ENCODE data around the gene GPN3. TPM values are rescaled to one million over a fixed set of nuclear protein-coding genes. Genes with fewer than 3 reads are reported as not detected.
A peak's percentile ranks its signal among the peaks of the same experiment; 100 is the strongest.

GPN3 gene
- 31.8 and 35.9 TPM in 2 replicates for total RNA-seq (2022)
- Bru-seq, nascent RNA = percentile 64 among the genes with signal in this experiment
- percentile 78 among the genes with signal in this experiment for BruChase-seq, experiment 1, labeled RNA remaining after a 6-hour chase
- percentile 70 among the genes with signal in this experiment for BruChase-seq, experiment 2, labeled RNA remaining after a 2-hour chase
- long read RNA-seq, transcript GPN3-201 (8 exons, 1,468 nt) = major isoform, 99 of 113 reads
- long read RNA-seq, partial matches to known transcripts = 1 of 113 reads
- long read RNA-seq, other reads (novel, unspliced or antisense) = 8 of 113 reads

- DNase-seq = peak; percentile 98
- peaks cover 14% of the 10 kb centered on the region for H3K4me1 Mint-ChIP-seq (ENCODE audit: low read depth, unreplicated experiment)
Observed at GRCh38 chr12:110468214-110469048, at the start of gene GPN3, which contains the start of gene FAM216A. TSS of gene GPN3 (minus strand) at chr12:110468257. CDS start at chr12:110468203, 54 bp downstream. TSS of gene FAM216A (plus strand) at chr12:110468845. CDS start at chr12:110468876, 31 bp downstream.

GRCh38 chr12:110516995-110517394, 48.9 kb upstream of the GPN3 start:
- no TSS peak for BruUV-seq (replicated peaks)
- no peaks in the 10 kb centered on the region for H3K4me1 Mint-ChIP-seq (ENCODE audit: low read depth, unreplicated experiment)
- no peak for DNase-seq
- intact Hi-C loops (cut with micrococcal nuclease; ENCODE audit: unreplicated experiment) = no loop called here
- no peak for TF ChIP-seq CTCF (IDR thresholded peaks at IDR 0.05; ENCODE audit: unreplicated experiment)
- no peak overlapping the region for H3K4me3 Mint-ChIP-seq (ENCODE audit: low read depth, unreplicated experiment)
- CTCF ChIA-PET = interaction anchor here (0.6 kb wide), 1 partner anchor 33 kb away, joined by 6 read pairs; no protein-coding TSS in a partner anchor
- no peak overlapping the region for H3K27ac Mint-ChIP-seq (ENCODE audit: unreplicated experiment)
- no peaks in the 10 kb centered on the region for H3K36me3 Mint-ChIP-seq (ENCODE audit: insufficient read depth, unreplicated experiment)
- no peaks in the 10 kb centered on the region for H3K27me3 Mint-ChIP-seq (ENCODE audit: unreplicated experiment)
- no peaks in the 10 kb centered on the region for H3K9me3 Mint-ChIP-seq (ENCODE audit: low read depth, unreplicated experiment)

More at GRCh38 chr12:110468214-110469048, at the start of gene GPN3, which contains the start of gene FAM216A:
- Mint-ChIP-seq H3K4me3 (ENCODE audit: low read depth, unreplicated experiment) (peak within 1 kb of the TSS; percentile 85), H3K9me3 (ENCODE audit: low read depth, unreplicated experiment) (no peaks in the 10 kb centered on the region), H3K36me3 (ENCODE audit: insufficient read depth, unreplicated experiment) (peaks cover 43% of the 10 kb centered on the region), H3K27me3 (ENCODE audit: unreplicated experiment) (no peaks in the 10 kb centered on the region), H3K27ac (ENCODE audit: unreplicated experiment) (peak within 1 kb of the TSS; percentile 87)
- CTCF ChIA-PET = interaction anchor here (0.6 to 2.4 kb wide), 10 partner anchors 18 to 134 kb away, joined by 3 to 21 read pairs (median 6); partner anchors contain the start of genes ARPC3, RAD9B and VPS29
- intact Hi-C loops (cut with micrococcal nuclease; ENCODE audit: unreplicated experiment) = loop anchor here (1.0 kb wide), 1 partner anchor 134 kb away; no protein-coding TSS in a partner anchor
- BruUV-seq (replicated peaks) = no TSS peak
- no peak for TF ChIP-seq CTCF (IDR thresholded peaks at IDR 0.05; ENCODE audit: unreplicated experiment)

- TF ChIP-seq CTCF (IDR thresholded peaks at IDR 0.05; ENCODE audit: unreplicated experiment) = no peak
- no peak overlapping the region for H3K4me3 Mint-ChIP-seq (ENCODE audit: low read depth, unreplicated experiment)
- H3K36me3 Mint-ChIP-seq (ENCODE audit: insufficient read depth, unreplicated experiment) = no peaks in the 10 kb centered on the region
- H3K9me3 Mint-ChIP-seq (ENCODE audit: low read depth, unreplicated experiment) = no peaks in the 10 kb centered on the region
- no peaks in the 10 kb centered on the region for H3K4me1 Mint-ChIP-seq (ENCODE audit: low read depth, unreplicated experiment)
- BruUV-seq (replicated peaks) = no TSS peak
- CTCF ChIA-PET = no interaction called here
- no peak for DNase-seq
- no peak overlapping the region for H3K27ac Mint-ChIP-seq (ENCODE audit: unreplicated experiment)
- no peaks in the 10 kb centered on the region for H3K27me3 Mint-ChIP-seq (ENCODE audit: unreplicated experiment)
- intact Hi-C loops (cut with micrococcal nuclease; ENCODE audit: unreplicated experiment) = no loop called here
Observed at GRCh38 chr12:110514363-110514762, 46.3 kb upstream of the GPN3 start.

- no peak overlapping the region for H3K27ac Mint-ChIP-seq (ENCODE audit: unreplicated experiment)
Observed at GRCh38 chr12:110513842-110514241, 45.8 kb upstream of the GPN3 start.

More at GRCh38 chr12:110513842-110514241, 45.8 kb upstream of the GPN3 start:
- H3K9me3 Mint-ChIP-seq (ENCODE audit: low read depth, unreplicated experiment) = no peaks in the 10 kb centered on the region
- no peak for TF ChIP-seq CTCF (IDR thresholded peaks at IDR 0.05; ENCODE audit: unreplicated experiment)
- no peaks in the 10 kb centered on the region for H3K27me3 Mint-ChIP-seq (ENCODE audit: unreplicated experiment)
- CTCF ChIA-PET = interaction anchor here (0.6 to 1.4 kb wide), 3 partner anchors 86 to 100 kb away, joined by 3 to 11 read pairs (median 5); no protein-coding TSS in a partner anchor
- BruUV-seq (replicated peaks) = no TSS peak
- no peak for DNase-seq
- no peaks in the 10 kb centered on the region for H3K4me1 Mint-ChIP-seq (ENCODE audit: low read depth, unreplicated experiment)
- intact Hi-C loops (cut with micrococcal nuclease; ENCODE audit: unreplicated experiment) = no loop called here
- no peaks in the 10 kb centered on the region for H3K36me3 Mint-ChIP-seq (ENCODE audit: insufficient read depth, unreplicated experiment)
- no peak overlapping the region for H3K4me3 Mint-ChIP-seq (ENCODE audit: low read depth, unreplicated experiment)

Data from Calu3 (cell line).